ENCODE results near the gene NTRK3. TPM values are rescaled to one million over a fixed set of nuclear protein-coding genes. Genes with fewer than 3 reads are reported as not detected.

Gene NTRK3
- total and polyA plus RNA-seq, 12 donors: 0.45 to 5.6 (median 2.3) TPM

- intact Hi-C loops (cut with DNase I): no loop called here
- H3K36me3 ChIP-seq: no peaks in the 10 kb centered on the region
- DNase-seq (no peak), ATAC-seq (no peak)
- H3K27me3 ChIP-seq: peaks cover 0 to 8% (median 0%) of the 10 kb centered on the region in 7 donors
- 66 to 74% methylated on average over 2 of the region's 2 CpGs for WGBS, 2 donors
- H3K4me1 ChIP-seq: peaks cover 0 to 1% (median 0%) of the 10 kb centered on the region in 9 donors
- H3K9me3 ChIP-seq: no peaks in the 10 kb centered on the region
- H3K27ac ChIP-seq: no peak overlapping the region
- H3K4me3 ChIP-seq: no peak overlapping the region
- TF ChIP-seq CTCF (IDR thresholded peaks at IDR 0.05): no peak
Observed at GRCh38 chr15:87967951-87968350, 288.6 kb downstream of the NTRK3 start.

GRCh38 chr15:87965304-87965703, 291.2 kb downstream of the NTRK3 start:
- no peak overlapping the region for H3K27ac ChIP-seq
- 75 to 78% methylated on average over 5 of the region's 5 CpGs for WGBS, 2 donors
- peaks cover 0 to 8% (median 0%) of the 10 kb centered on the region in 9 donors for H3K4me1 ChIP-seq
- no peak for TF ChIP-seq CTCF (IDR thresholded peaks at IDR 0.05)
- H3K36me3 ChIP-seq: no peaks in the 10 kb centered on the region
- intact Hi-C loops (cut with DNase I): no loop called here
- H3K27me3 ChIP-seq: peaks cover 0 to 8% (median 0%) of the 10 kb centered on the region in 7 donors
- no peak overlapping the region for H3K4me3 ChIP-seq
- no peaks in the 10 kb centered on the region for H3K9me3 ChIP-seq
- ATAC-seq (no peak), DNase-seq (no peak)

- Histone ChIP-seq H3K4me1 (peaks cover 0 to 8% (median 0%) of the 10 kb centered on the region in 9 donors), H3K36me3 (no peaks in the 10 kb centered on the region), H3K27ac (no peak overlapping the region), H3K9me3 (no peaks in the 10 kb centered on the region), H3K27me3 (peaks cover 0 to 16% (median 0%) of the 10 kb centered on the region in 7 donors), H3K4me3 (no peak overlapping the region)
- 16 to 32% methylated on average over 4 of the region's 4 CpGs for WGBS, 2 donors
- no peak for TF ChIP-seq CTCF (IDR thresholded peaks at IDR 0.05)
- ATAC-seq: no peak
- DNase-seq: no peak
- intact Hi-C loops (cut with DNase I): no loop called here
Observed at GRCh38 chr15:87962428-87962827, 294.1 kb downstream of the NTRK3 start.

GRCh38 chr15:87961851-87962420, 294.6 kb downstream of the NTRK3 start:
- intact Hi-C loops (cut with DNase I): no loop called here
- Histone ChIP-seq H3K36me3 (no peaks in the 10 kb centered on the region), H3K27me3 (peaks cover 0 to 16% (median 0%) of the 10 kb centered on the region in 7 donors), H3K9me3 (no peaks in the 10 kb centered on the region), H3K4me3 (no peak overlapping the region), H3K27ac (no peak overlapping the region), H3K4me1 (peaks cover 0 to 8% (median 0%) of the 10 kb centered on the region in 9 donors)
- TF ChIP-seq CTCF (IDR thresholded peaks at IDR 0.05): no peak
- ATAC-seq (no peak), DNase-seq (no peak)
- WGBS, 2 donors: 49 to 60% methylated on average over 2 of the region's 2 CpGs
